VCaP (cell line): Measurements from ENCODE around the gene FYN.
"Not testable (repeated sequence)": the region's sequence is repeated elsewhere in the genome, so short reads cannot be mapped to it uniquely, and the experiment has no call there.

ENCODE experiments used
- H3K27ac ChIP-seq: fragments of 450-650 bp; 2 replicates; pipeline ENCODE4 v1.5.1; 2017
- CTCF ChIP-seq: fragments of 450-650 bp; conservative IDR thresholded peaks from 2 replicates; pipeline ENCODE4 v1.5.1; 2017; ENCODE audit warnings: mild to moderate bottlenecking, moderate library complexity

FYN gene

GRCh38 chr6:111685526-111685925 is 187.7 kb downstream of the FYN start:
- TF ChIP-seq CTCF, result no peak
- H3K27ac ChIP-seq, result no peak overlapping the region

- TF ChIP-seq CTCF, result no peak
- no peak overlapping the region for H3K27ac ChIP-seq
Observed at GRCh38 chr6:111685058-111685457, 188.2 kb downstream of the FYN start.

GRCh38 chr6:111683749-111684267 is 189.4 kb downstream of the FYN start:
- no peak for TF ChIP-seq CTCF
- no peak overlapping the region for H3K27ac ChIP-seq

GRCh38 chr6:111683157-111683556 is 190.1 kb downstream of the FYN start:
- no peak overlapping the region for H3K27ac ChIP-seq
- TF ChIP-seq CTCF, result no peak

GRCh38 chr6:111681860-111682259 is 191.4 kb downstream of the FYN start:
- no peak for TF ChIP-seq CTCF
- H3K27ac ChIP-seq, result no peak overlapping the region

- not testable (repeated sequence) for H3K27ac ChIP-seq
Observed at GRCh38 chr6:111680811-111681609, 192.2 kb downstream of the FYN start.

GRCh38 chr6:111680015-111680712 is 193.1 kb downstream of the FYN start:
- no peak overlapping the region for H3K27ac ChIP-seq
- no peak for TF ChIP-seq CTCF
